Airway epithelial cell (primary cell): Measurements from ENCODE around the gene CYP20A1. TPM values are rescaled to one million over a fixed set of nuclear protein-coding genes. Genes with fewer than 3 reads are reported as not detected.

Experiments used
- total RNA-seq: library from RNA; depleted of rRNA; stranded (reverse); fragments of >200 nt; gene quantifications from 2 replicates; pipeline ENCODE4 v1.2.3, GENCODE V29; 2015

The CYP20A1 gene, protein sequence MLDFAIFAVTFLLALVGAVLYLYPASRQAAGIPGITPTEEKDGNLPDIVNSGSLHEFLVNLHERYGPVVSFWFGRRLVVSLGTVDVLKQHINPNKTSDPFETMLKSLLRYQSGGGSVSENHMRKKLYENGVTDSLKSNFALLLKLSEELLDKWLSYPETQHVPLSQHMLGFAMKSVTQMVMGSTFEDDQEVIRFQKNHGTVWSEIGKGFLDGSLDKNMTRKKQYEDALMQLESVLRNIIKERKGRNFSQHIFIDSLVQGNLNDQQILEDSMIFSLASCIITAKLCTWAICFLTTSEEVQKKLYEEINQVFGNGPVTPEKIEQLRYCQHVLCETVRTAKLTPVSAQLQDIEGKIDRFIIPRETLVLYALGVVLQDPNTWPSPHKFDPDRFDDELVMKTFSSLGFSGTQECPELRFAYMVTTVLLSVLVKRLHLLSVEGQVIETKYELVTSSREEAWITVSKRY
- total RNA-seq: 8.7 and 10.0 TPM in 2 replicates

DNA sequence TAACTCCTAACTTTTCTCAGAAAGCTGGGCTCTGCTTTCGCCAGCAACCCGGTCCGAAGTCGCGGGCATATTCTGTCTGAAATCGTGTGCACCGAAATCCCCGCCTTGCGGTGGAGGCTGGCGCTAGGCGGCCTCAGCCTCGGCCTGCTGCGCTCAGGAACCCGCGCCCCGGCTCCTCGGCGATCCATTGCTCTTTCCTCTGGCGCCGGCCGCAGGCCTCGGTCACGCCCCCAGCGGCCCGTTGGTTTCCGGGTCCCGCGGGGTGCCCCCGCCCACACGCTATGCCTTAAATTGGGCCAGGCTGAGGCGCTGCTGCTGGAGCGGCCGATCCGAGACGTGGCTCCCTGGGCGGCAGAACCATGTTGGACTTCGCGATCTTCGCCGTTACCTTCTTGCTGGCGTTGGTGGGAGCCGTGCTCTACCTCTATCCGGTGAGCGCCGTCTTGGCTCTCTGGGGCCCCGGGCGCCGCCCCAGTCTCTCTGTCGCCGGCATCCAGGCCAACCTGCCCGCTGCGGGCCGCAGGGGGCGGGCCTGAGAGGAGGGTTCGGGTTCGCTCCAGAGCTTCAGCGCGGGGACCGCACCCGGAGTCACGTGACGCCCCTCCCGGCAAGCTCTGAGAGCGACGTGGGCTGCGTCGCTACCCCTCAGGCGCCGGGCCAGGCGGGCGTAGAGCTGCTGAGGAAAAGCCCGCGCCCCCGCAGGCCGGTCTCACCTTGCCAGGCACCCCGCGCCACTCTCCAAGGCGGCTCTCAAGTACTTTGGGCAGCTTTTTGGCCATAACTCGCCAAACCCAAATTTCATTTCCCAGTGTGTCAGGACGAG, at the start of gene CYP20A1:
Gene CYP20A1 (plus strand): TSS at position 315 of the 823 bp plus-strand sequence. CDS start 45 bp downstream, at position 360.

GRCh38 chr2:203327901-203328759, 89.3 kb downstream of the CYP20A1 start, which contains the start of gene ABI2:
Gene ABI2, plus strand, starts transcription at chr2:203328394. Its CDS starts 121 bp downstream, at chr2:203328515.

Other genes with a start within 250 kb of the CYP20A1 start
- gene NBEAL1, start 224.1 kb upstream of the CYP20A1 start, total RNA-seq: 14.5 and 21.3 TPM in 2 replicates
- gene ABI2, start 89.4 kb downstream of the CYP20A1 start, total RNA-seq: 10.8 and 13.8 TPM in 2 replicates